H9 (cell line): ENCODE results near the gene ATF1. TPM values are rescaled to one million over a fixed set of nuclear protein-coding genes. Genes with fewer than 3 reads are reported as not detected.

Source experiments
- DNase-seq: peaks from one replicate; pipeline ENCODE4 v3.0.0-alpha.2; 2017
- H2AFZ ChIP-seq: one replicate; pipeline ENCODE4 v1.6.1; 2013; ENCODE audit warnings: mild to moderate bottlenecking, low read length, control low read depth, moderate library complexity
- H2AK5ac ChIP-seq: 2 replicates; pipeline ENCODE4 v1.6.1; 2013; ENCODE audit warnings: low read length, control low read depth, mixed read lengths; ENCODE audit not compliant: insufficient read length
- H2BK120ac ChIP-seq: one replicate; pipeline ENCODE4 v1.6.1; 2013; ENCODE audit warnings: low read depth, mild to moderate bottlenecking, low read length, control low read depth, inconsistent platforms; ENCODE audit not compliant: poor library complexity, severe bottlenecking
- H2BK12ac ChIP-seq: 2 replicates; pipeline ENCODE4 v1.6.1; 2013; ENCODE audit warnings: low read length, control low read depth, mixed read lengths, low read depth; ENCODE audit not compliant: insufficient read length
- H2BK15ac ChIP-seq: 2 replicates; pipeline ENCODE4 v1.6.1; 2013; ENCODE audit warnings: low read depth, low read length, control low read depth
- H2BK20ac ChIP-seq: one replicate; pipeline ENCODE4 v1.6.1; 2013; ENCODE audit warnings: low read depth, mild to moderate bottlenecking, low read length, control low read depth, inconsistent platforms; ENCODE audit not compliant: poor library complexity, severe bottlenecking
- H2BK5ac ChIP-seq: 2 replicates; pipeline ENCODE4 v1.6.1; 2013; ENCODE audit warnings: low read length, control low read depth, mixed read lengths; ENCODE audit not compliant: insufficient read length
- H3K14ac ChIP-seq: 2 replicates; pipeline ENCODE4 v1.6.1; 2013; ENCODE audit warnings: low read length, control low read depth; ENCODE audit not compliant: insufficient read depth
- H3K18ac ChIP-seq: 2 replicates; pipeline ENCODE4 v1.6.1; 2013; ENCODE audit warnings: low read depth, mild to moderate bottlenecking, mixed read lengths, low read length, control low read depth; ENCODE audit not compliant: insufficient read length
- H3K23ac ChIP-seq: 2 replicates; pipeline ENCODE4 v1.6.1; 2013; ENCODE audit warnings: low read length, control low read depth, mixed read lengths, low read depth; ENCODE audit not compliant: insufficient read length
- H3K23me2 ChIP-seq: 2 replicates; pipeline ENCODE4 v1.6.1; 2013; ENCODE audit warnings: low read depth, mild to moderate bottlenecking, mixed read lengths, low read length, control low read depth; ENCODE audit not compliant: insufficient read length, poor library complexity, severe bottlenecking
- H3K27ac ChIP-seq: 2 replicates; pipeline ENCODE4 v1.5.1; 2013; ENCODE audit warnings: low read length, control low read depth, mixed read lengths, low read depth; ENCODE audit not compliant: insufficient read length
- H3K27me3 ChIP-seq: 2 replicates; pipeline ENCODE4 v1.6.1; 2013; ENCODE audit warnings: low read length, control low read depth, inconsistent platforms; ENCODE audit not compliant: insufficient read depth
- H3K4ac ChIP-seq: 2 replicates; pipeline ENCODE4 v1.6.1; 2013; ENCODE audit warnings: low read depth, mild to moderate bottlenecking, control low read depth, inconsistent platforms, low read length, moderate library complexity
- H3K4me1 ChIP-seq: 2 replicates; pipeline ENCODE4 v1.6.1; 2013; ENCODE audit warnings: low read length, control low read depth, inconsistent platforms; ENCODE audit not compliant: insufficient read depth
- H3K4me2 ChIP-seq: 2 replicates; pipeline ENCODE4 v1.6.1; 2013; ENCODE audit warnings: low read length, control low read depth, mixed read lengths; ENCODE audit not compliant: insufficient read length, insufficient read depth
- H3K56ac ChIP-seq: 2 replicates; pipeline ENCODE4 v1.6.1; 2013; ENCODE audit warnings: low read depth, mild to moderate bottlenecking, mixed read lengths, low read length, control low read depth; ENCODE audit not compliant: insufficient read length
- H3K79me1 ChIP-seq: 2 replicates; pipeline ENCODE4 v1.6.1; 2013; ENCODE audit warnings: low read depth, mild to moderate bottlenecking, moderate library complexity, low read length, control low read depth, inconsistent platforms; ENCODE audit not compliant: insufficient read depth, poor library complexity, severe bottlenecking
- H3K79me2 ChIP-seq: 2 replicates; pipeline ENCODE4 v1.6.1; 2013; ENCODE audit warnings: low read length, control low read depth, inconsistent platforms; ENCODE audit not compliant: insufficient read depth
- H3K9ac ChIP-seq: 2 replicates; pipeline ENCODE4 v1.6.1; 2013; ENCODE audit warnings: low read length, control low read depth, mixed read lengths; ENCODE audit not compliant: insufficient read length; ENCODE audit errors: extremely low read depth
- H3K9me3 ChIP-seq: one replicate; pipeline ENCODE4 v1.6.1; 2013; ENCODE audit warnings: low read depth, low read length, inconsistent platforms; ENCODE audit not compliant: control insufficient read depth
- H3T11ph ChIP-seq: one replicate; pipeline ENCODE4 v1.6.1; 2013; ENCODE audit warnings: mild to moderate bottlenecking, low read length, control low read depth, inconsistent platforms
- H4K20me1 ChIP-seq: one replicate; pipeline ENCODE4 v1.6.1; 2013; ENCODE audit not compliant: control insufficient read depth, insufficient read length, insufficient read depth
- H4K5ac ChIP-seq: 2 replicates; pipeline ENCODE4 v1.6.1; 2013; ENCODE audit warnings: low read depth, mild to moderate bottlenecking, mixed read lengths, low read length, control low read depth; ENCODE audit not compliant: insufficient read length
- H4K8ac ChIP-seq: replicated peaks from 2 replicates; pipeline ENCODE4 v1.6.1; 2013; ENCODE audit warnings: low read length, control low read depth, mixed read lengths, low read depth; ENCODE audit not compliant: insufficient read length
- H4K91ac ChIP-seq: 2 replicates; pipeline ENCODE4 v1.6.1; 2013; ENCODE audit warnings: low read depth, mild to moderate bottlenecking, moderate library complexity, mixed read lengths, low read length, control low read depth; ENCODE audit not compliant: insufficient read length
- H3K27ac Mint-ChIP-seq, 3 experiments: 2 replicates in 2 of 3; 3 replicates in 1 of 3; pipeline ENCODE4 v1.8.0; 2020 to 2021; ENCODE audit warnings: mixed read lengths in 3 of 3, mild to moderate bottlenecking in 1 of 3, moderate library complexity in 1 of 3
- H3K27me3 Mint-ChIP-seq: 2 replicates; pipeline ENCODE4 v1.8.0; 2021; ENCODE audit warnings: low read depth, mild to moderate bottlenecking, moderate library complexity, mixed read lengths
- H3K36me3 Mint-ChIP-seq, 3 experiments: 2 replicates in 2 of 3; 3 replicates in 1 of 3; pipeline ENCODE4 v1.8.0; 2020 to 2021; ENCODE audit warnings: low read depth in 3 of 3, mixed read lengths in 3 of 3; ENCODE audit not compliant: insufficient read depth in 1 of 3
- H3K4me1 Mint-ChIP-seq, 2 experiments: 2 replicates each; pipeline ENCODE4 v1.8.0; 2020; ENCODE audit warnings: mixed read lengths in 2 of 2
- H3K4me3 Mint-ChIP-seq, 2 experiments: 2 replicates in 1 of 2; 3 replicates in 1 of 2; pipeline ENCODE4 v1.8.0; 2020 to 2021; ENCODE audit warnings: mild to moderate bottlenecking in 2 of 2, mixed read lengths in 2 of 2, moderate library complexity in 1 of 2
- H3K9me3 Mint-ChIP-seq, 2 experiments: 2 replicates in 1 of 2; 3 replicates in 1 of 2; pipeline ENCODE4 v1.8.0; 2020; ENCODE audit warnings: mild to moderate bottlenecking in 2 of 2, mixed read lengths in 2 of 2, moderate library complexity in 1 of 2
- CTCF ChIP-seq: fragments of 200-600 bp; sonication (generic); conservative IDR thresholded peaks from 3 replicates; pipeline ENCODE4 v1.8.0; 2021; ENCODE audit warnings: antibody characterized with exemption, mild to moderate bottlenecking
- total RNA-seq: library from RNA; stranded (reverse); gene quantifications from 2 replicates; pipeline ENCODE4 v1.2.1, GENCODE V29; 2021

The ATF1 gene
- total RNA-seq, 1 experiment from 2014 or later: 47.8 TPM

GRCh38 chr12:50820177-50820576 lies 56.3 kb downstream of the ATF1 start:
- Mint-ChIP-seq H3K4me3 (no peak overlapping the region), H3K27ac (no peak overlapping the region), H3K4me1 (0 out of 4 replicates have a peak, but pooled peaks cover 0 to 3% of the 10 kb centered on the region in 2 experiments), H3K27me3 (no peaks in the 10 kb centered on the region), H3K9me3 (no peaks in the 10 kb centered on the region), H3K36me3 (peaks cover 9 to 40% (median 24%) of the 10 kb centered on the region in 3 experiments)
- Histone ChIP-seq H2BK20ac (no peak overlapping the region), H2AFZ (no peak overlapping the region), H2AK5ac (no peak overlapping the region), H2BK12ac (no peak overlapping the region), H3K9me3 (no peaks in the 10 kb centered on the region), H3K4me2 (no peak overlapping the region), H3K23ac (no peak overlapping the region), H3K27ac (no peak overlapping the region), H3K18ac (no peak overlapping the region), H2BK120ac (no peak overlapping the region), H3K23me2 (no peaks in the 10 kb centered on the region), H3K14ac (no peak overlapping the region), H3K9ac (no peak overlapping the region), H3K56ac (no peak overlapping the region), H3K79me1 (no peaks in the 10 kb centered on the region), H4K20me1 (no peaks in the 10 kb centered on the region), H2BK5ac (no peak overlapping the region), H3K4ac (no peak overlapping the region), H3T11ph (no peak overlapping the region), H4K5ac (no peak overlapping the region), H4K91ac (no peak overlapping the region), H3K27me3 (no peaks in the 10 kb centered on the region), H4K8ac (no peak overlapping the region), H2BK15ac (no peak overlapping the region), H3K4me1 (no peaks in the 10 kb centered on the region), H3K79me2 (no peaks in the 10 kb centered on the region)
- TF ChIP-seq CTCF: no peak
- no peak for DNase-seq
